Measurements from ENCODE around the gene ARHGAP6.
"Not testable (repeated sequence)": the region's sequence is repeated elsewhere in the genome, so short reads cannot be mapped to it uniquely, and the experiment has no call there.

Gene ARHGAP6

DNA sequence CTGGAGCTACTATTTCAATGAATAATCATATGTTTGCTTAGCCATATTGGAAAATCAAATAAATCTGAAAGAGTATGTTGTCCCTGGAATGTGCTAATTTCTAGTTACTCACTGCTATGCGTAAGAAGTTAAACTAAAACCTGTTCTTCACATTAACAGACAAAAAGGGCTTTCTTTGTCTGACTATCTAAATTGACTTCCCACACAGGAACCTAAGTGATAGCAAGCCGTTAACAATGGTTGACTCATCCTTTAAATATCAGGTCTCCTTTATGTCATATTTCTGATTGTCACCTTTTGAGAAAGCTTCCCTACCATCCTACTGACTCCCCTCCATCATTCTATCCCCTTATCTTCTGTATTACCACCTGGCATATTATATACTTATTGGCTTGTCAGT, 291.1 kb downstream of the ARHGAP6 start:
- TF ChIP-seq, protein P1, sequence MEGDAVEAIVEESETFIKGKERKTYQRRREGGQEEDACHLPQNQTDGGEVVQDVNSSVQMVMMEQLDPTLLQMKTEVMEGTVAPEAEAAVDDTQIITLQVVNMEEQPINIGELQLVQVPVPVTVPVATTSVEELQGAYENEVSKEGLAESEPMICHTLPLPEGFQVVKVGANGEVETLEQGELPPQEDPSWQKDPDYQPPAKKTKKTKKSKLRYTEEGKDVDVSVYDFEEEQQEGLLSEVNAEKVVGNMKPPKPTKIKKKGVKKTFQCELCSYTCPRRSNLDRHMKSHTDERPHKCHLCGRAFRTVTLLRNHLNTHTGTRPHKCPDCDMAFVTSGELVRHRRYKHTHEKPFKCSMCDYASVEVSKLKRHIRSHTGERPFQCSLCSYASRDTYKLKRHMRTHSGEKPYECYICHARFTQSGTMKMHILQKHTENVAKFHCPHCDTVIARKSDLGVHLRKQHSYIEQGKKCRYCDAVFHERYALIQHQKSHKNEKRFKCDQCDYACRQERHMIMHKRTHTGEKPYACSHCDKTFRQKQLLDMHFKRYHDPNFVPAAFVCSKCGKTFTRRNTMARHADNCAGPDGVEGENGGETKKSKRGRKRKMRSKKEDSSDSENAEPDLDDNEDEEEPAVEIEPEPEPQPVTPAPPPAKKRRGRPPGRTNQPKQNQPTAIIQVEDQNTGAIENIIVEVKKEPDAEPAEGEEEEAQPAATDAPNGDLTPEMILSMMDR (IDR thresholded peaks at IDR 0.05; ENCODE audit: control extremely low read depth, extremely low read depth, low read depth, missing control alignments), result no peak
- no peak for DNase-seq (ENCODE audit: extremely low spot score)
- ChIA-PET POLR2A (no interaction called here), CTCF (no interaction called here)

DNA sequence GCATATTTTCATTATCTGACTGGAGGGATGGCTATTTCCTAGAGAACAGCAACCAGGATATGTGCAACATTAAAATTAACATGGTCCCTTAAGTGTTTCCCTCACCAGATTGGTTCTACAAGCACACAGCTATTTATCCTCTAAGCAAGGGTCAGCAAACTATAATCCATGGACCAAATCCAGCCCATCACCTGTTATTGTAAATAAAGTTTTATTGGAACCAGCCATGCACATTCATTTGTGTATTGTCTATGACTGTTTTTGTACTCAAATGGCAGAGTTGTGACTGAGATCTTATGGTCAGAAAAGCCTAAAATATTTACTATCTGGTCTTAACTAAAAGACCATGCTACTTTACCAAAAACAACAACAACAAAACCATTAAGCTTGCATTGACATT, 294.6 kb downstream of the ARHGAP6 start:
- TF ChIP-seq, protein P1 (IDR thresholded peaks at IDR 0.05; ENCODE audit: control extremely low read depth, extremely low read depth, low read depth, missing control alignments), result no peak
- ChIA-PET POLR2A (no interaction called here), CTCF (interaction anchor here (1.3 to 2.1 kb wide), 2 partner anchors 8 to 10 kb away, joined by 3 to 15 read pairs; no protein-coding TSS in a partner anchor)
- DNase-seq (ENCODE audit: extremely low spot score), result no peak

DNA sequence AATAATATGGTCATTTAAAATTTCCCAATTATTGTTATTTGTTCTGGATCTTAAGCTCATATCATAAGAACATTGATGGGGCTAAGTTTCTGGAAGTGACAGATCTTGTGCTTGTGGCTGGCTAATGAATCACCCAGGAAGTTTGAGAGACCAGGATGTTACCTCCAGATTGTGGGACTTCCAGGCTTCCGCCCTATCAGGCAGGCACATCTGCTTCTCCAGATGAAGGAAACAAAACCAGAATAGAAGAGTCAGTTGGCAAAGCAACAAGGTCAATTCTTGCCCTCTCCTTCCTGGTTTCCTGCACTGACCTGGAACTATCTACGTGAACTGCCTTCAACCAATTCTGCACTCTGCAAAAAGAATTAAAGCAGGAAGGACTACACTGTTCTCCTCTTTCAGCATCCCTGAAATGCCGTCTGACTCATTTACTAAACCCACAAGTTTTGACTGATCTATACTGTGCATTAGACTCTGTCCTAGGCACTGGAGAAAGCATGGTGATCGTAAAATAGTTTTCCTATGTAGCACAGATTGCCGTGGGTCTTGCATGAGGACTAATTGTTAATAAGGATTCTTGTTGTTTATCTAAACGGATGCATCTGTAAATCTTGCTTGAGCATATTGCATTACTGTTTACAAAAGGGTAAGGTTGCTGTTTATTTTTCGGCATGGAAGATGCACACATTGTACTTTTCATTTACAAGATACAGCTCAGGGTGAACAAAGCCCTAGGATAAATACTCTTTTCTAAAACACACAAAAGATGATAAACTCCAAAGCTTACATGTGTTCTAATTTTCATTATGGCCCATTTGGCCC, 297.9 kb downstream of the ARHGAP6 start:
- DNase-seq (ENCODE audit: extremely low spot score), result no peak
- CTCF ChIA-PET, result interaction anchor here (4.3 kb wide), 1 partner anchor 14 kb away, joined by 24 read pairs; no protein-coding TSS in a partner anchor
- POLR2A ChIA-PET, result no interaction called here
- TF ChIP-seq, protein P1 (IDR thresholded peaks at IDR 0.05; ENCODE audit: control extremely low read depth, extremely low read depth, low read depth, missing control alignments), result no peak

DNA sequence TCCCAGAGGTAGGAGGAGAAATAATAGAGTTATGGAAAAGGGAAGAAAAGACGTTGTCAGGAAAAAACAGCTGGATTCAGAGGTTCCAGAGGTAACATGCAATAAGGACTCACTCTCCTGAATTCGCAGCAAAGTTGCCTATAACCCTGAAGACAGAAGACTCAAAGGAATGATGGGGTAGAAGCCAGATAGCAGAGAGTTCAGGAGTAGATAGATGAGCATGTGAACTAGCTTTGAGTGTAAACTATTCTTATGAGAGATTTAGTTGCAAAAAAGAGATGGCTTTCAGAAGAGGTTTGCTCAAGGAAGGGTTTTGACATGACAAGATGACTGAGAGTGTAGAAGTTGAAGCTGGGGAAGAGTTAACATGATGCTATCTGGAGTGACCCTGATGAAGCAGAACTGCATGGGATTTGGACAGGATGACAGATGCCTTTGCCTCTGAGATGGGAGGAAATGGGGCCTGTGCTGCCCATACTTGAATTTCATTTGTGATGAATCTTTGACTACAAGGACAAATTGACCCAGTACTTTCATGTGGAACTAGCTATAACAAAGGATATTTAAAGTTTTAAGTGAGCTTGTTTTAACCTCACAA, 298.6 kb downstream of the ARHGAP6 start:
- TF ChIP-seq, protein P1 (IDR thresholded peaks at IDR 0.05; ENCODE audit: control extremely low read depth, extremely low read depth, low read depth, missing control alignments), result no peak
- POLR2A ChIA-PET, result no interaction called here
- CTCF ChIA-PET, result interaction anchor here (4.3 kb wide), 1 partner anchor 14 kb away, joined by 24 read pairs; no protein-coding TSS in a partner anchor
- DNase-seq (ENCODE audit: extremely low spot score), result no peak

DNA sequence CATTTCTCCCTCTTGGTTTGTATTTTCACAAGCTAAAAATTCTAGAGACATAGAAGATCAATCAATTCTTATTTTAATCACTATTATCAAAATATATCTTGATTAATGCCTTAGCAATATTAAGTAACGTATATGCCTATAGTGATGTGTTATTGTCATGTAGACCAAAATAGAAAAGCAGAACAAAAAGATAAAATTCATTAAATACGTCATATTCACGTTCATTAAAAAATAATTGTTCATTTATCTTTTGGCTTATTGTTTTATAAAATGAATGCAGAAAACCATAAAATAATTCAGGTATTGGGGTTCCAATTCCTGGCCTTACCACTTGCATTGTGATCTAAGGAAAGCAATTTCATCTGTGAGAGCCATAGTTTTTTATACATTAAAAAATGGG, 300.3 kb downstream of the ARHGAP6 start:
- TF ChIP-seq, protein P1 (IDR thresholded peaks at IDR 0.05; ENCODE audit: control extremely low read depth, extremely low read depth, low read depth, missing control alignments), result no peak
- DNase-seq (ENCODE audit: extremely low spot score), result no peak
- POLR2A ChIA-PET, result no interaction called here
- CTCF ChIA-PET, result no interaction called here

DNA sequence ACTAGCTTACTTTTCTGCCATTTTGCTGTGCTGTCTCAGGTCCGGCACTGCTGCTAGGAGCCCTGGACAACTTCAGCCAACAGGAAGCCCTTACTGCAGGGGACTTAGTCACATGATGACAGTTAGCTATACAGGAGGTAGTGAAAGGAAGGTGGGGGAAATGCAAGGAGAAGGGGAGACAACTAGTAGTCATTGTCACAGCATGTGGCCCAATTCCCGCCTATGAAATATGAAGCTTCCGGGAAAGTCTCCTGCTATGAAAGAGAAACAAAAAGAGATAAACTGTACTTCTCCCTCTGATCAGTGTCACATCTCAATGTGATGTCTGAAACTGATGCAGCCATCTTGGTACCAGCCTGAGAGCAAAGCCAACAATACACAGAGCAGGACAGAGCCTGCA, 300.9 kb downstream of the ARHGAP6 start:
- POLR2A ChIA-PET, result no interaction called here
- DNase-seq (ENCODE audit: extremely low spot score), result no peak
- CTCF ChIA-PET, result no interaction called here
- TF ChIP-seq, protein P1 (IDR thresholded peaks at IDR 0.05; ENCODE audit: control extremely low read depth, extremely low read depth, low read depth, missing control alignments), result no peak

DNA sequence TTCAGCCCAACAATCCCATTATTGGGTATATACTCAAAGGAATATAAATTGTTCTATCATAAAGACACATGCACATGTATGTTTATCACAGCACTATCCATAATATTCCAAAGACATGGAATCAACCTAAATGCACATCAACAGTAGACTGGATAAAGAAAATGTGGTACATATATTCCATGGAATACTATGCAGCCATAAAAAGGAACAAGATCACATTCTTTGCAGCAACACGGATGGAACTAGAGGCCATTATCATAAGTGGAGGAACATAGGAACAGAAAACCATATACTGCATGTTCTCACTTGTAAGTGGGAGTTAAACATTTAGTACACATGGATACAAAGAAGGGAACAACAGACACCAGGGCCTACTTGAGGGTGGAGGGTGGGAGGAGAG, 301.9 kb downstream of the ARHGAP6 start:
- CTCF ChIA-PET, result interaction anchor here (1.1 kb wide), 1 partner anchor 18 kb away, joined by 7 read pairs; no protein-coding TSS in a partner anchor
- POLR2A ChIA-PET; DNase-seq (ENCODE audit: extremely low spot score): not testable (repeated sequence)

Data from GM10248 (cell line).